Measurements from ENCODE around the gene FAM174C.

Gene FAM174C

DNA sequence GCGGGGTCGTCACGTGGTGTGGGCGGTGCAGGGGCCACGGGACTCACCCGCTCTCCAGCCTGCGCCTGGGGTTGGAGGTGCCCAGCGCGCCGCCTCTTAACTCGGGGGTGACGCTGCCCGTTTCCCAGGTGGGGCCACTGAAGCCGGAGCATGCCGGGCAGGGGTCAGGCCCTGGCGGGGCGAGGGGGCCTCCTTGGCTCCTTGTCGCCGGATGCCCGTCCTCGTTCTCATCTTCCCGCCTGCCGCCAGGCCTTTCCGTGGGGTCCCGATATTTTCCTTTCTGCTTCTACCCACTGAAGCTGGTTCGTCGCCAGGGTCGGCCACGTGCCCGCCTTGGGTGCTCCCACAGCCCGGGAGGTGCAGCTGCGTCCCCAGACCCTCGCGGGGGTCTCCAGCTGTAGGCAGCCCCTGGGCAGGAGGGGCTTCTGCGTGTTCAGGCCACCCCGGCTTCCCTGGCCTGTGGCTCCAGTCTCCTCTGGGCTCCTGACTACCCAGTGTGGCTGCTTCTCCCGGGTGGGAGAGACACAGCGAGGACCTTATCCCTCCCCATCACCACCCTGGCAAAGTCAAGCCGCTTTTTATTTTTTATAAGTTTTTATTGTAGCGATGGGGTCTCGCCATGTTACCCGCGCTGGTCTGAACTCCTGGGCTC is 772 bp downstream of the FAM174C start:
- no peak for DNase-seq

DNA sequence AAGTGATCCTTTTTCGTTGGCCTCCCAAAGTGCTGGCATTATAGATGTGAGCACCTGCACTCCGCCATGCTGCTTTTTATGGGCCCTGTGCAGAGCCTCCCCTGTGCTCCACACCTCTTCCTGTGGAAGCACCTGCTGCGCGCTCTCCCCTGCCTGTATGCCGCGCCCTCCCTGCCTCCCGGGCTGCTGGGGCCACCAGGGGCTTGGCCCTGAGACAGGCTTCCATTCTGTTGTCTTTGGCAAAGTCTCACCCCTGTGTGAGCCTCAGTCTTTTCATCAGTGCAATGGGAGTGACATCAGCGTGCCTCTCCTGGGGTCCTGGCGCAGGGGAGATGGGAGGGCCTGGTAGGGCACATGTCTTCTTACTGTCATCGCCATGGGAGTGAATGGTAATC is 1.3 kb downstream of the FAM174C start:
- no peak for DNase-seq

DNA sequence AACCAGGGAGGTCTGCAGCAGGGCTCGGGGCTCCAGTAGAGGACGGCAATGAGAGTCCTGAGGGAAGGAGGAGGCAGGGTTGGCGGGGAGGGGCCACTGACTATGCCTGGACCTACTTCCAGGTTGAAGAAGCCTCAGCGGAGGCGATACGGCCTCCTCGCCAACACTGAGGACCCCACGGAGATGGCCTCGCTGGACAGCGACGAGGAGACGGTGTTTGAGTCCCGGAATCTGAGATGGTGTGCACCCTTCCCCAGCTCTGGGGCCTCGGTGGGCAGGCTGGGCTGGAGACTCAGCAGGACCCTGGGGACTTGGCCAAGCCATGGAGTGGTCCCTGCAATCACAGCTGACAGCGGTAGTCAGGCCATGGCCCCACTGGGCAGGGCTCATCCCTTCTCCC is 1.7 kb downstream of the FAM174C start:
- no peak for DNase-seq

DNA sequence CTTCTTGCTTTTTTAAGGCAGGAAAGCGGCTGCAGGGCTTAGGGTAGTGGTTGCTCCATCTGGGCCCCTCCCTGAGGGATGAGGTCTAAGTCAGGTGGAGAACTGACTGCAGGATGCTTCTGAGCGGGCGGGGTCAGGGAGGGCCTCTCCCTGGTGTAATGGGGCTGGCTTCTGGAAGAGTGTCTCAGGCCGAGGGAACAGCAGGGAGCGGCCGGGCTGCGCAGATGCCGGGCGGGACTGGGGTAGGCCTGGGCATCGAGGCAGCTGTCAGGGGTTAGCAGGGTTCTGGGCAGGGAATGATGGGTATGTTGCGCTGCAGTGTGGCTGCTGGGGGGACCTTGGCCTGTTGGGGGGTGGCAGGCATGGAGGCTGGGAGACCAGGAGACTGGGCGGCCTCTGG is 2.7 kb downstream of the FAM174C start:
- DNase-seq: no peak

DNA sequence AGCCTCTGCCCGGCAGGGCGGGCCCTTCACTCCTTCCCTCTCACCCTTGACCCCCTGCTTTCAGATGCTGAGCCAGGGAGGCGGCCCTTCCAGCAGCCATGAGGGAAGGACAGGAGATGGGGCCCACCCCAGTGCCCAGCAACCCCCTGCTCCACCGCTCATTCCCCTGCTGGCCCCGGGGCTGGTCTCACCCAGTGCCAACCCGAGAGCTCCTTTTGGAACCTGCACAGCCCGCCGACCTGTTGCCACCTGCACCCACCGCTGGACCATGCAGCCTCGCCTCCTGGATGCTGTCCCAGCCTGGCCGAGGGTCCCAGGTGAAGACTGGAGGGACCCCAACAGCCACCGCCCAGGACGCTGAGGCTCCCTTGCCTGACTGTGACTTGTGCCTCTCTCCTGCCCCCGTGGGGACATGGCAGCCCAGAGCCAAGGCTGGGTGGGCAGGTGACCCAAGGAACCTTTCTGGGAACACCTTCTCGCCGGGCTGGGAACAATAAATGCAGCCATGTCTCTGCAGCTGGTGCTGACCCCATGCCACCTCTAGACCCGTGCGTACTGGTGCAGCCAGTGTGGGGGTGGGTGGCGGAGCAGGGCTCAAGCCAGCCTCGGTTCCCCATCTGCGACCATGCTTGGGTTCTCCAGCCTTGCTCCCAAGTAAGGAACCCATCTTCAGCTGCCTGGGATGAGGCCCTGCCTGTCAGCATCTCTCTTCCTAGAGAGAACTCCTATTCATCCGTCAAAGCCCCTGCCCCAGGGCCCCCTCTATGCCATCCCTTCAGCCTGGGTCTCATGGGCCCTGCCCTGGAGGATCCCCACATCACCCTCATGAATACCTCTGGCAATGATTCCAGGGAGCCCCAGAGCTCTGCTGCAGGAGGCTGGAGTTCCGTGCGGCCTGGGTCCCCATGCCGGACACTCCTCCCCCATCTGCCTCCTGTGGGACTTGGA is 3.7 kb downstream of the FAM174C start:
- DNase-seq: no peak

DNA sequence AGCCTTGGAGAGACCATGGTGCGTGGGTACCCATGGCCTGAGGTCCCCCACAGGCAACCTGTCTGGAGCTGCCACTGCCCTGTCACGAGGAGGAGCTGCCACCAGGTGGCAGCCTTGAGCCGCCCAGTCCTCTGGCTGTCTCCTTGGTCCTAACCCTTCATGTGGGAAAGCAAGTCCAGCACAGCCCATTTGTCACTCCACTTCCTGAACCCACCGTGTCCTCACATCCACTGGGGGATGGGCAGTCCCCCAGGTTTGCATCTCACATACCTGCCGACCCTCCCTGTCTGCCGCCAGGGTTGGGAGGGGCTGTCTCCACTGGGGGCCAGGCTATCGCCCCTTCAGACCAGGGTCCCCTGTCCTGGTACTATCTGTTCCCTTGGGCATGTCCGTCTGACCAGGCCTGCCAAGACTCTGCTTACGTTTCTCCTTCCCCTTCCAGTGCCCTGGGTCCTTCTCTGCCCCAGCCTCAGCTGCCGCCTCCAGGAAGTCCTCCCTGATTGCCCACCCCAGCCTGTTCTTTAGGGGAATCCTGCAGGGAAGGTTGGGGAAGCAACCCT is 4.5 kb downstream of the FAM174C start:
- peak; percentile 49 for DNase-seq

DNA sequence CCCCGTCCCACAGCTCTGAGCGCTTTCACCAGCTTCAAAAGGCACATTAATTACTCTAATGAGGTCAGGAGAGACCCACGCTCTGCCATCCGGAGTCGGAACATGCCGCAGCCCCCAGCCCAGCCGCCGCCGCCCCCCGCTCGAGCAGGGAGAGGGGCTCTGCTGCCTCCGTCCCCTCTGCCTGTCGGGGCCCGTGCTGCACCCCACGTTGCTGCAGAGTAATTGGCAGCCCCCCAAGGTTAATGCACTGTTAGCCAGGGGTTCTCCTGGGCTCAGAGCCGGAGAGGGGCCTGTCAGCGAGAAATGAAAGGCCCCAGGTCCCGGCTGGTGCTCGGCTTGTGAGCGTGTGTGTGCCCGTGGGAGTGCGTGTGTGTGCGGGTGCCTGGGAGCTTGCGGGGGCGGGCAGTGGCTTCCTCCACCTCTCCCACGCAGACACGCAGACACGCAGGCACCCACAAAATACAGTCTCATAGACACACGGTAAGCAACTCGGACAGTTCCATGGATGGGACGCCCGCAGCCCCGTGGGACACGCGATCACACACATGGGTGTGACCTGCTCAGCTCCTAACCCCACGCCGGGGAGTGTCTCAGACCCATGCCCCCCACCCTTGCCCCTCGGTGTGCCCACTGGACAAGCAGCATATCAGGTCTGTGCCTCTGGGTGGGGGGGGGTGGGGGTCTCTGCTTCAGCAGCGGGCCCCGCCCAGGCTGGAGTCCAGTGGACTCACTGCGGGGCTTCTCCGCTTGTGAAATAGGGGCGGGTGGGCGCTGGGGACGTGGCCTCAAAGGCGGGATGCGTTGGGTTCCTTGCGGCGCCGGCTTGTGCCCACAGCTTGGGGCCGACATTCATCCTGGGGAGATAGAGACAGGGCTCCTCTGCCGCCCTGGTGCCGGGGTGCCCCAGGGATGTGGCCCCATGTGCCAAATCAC is 5.6 kb downstream of the FAM174C start:
- DNase-seq: no peak

DNA sequence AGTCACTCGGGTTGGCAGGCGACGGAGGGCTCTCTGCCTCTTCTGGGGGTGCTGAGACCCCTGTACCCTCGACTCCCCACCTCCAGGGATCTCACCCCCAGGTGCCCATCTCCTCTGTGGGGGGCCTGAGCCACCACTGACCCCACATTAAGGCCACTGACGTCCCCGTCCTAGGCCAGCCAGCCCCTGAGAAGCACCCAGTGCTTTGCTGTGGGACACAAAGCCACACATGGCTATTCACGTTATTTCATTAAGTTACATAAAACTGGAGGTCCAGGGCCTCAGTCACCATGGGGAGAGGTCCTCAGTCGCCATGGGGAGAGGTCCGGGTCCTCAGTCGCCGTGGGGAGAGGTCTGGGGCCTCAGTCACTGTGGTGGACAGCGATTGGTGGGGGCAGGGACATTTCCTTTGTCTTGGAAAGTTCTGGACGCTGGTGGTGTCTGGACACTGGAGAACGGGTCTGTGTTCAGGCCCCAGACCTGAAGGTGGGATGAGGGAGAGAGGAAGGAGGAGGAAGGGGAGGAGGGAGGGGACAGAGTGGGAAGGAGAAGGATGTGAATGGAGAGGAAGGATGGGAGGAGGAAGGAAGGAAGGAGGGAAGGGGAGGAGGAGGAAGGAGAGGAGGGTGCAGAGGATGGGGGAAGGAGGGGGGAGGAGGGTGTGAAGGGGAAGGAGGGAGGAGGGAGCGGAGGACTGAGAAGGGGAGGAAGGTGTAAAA is 6.4 kb downstream of the FAM174C start:
- DNase-seq: no peak

DNA sequence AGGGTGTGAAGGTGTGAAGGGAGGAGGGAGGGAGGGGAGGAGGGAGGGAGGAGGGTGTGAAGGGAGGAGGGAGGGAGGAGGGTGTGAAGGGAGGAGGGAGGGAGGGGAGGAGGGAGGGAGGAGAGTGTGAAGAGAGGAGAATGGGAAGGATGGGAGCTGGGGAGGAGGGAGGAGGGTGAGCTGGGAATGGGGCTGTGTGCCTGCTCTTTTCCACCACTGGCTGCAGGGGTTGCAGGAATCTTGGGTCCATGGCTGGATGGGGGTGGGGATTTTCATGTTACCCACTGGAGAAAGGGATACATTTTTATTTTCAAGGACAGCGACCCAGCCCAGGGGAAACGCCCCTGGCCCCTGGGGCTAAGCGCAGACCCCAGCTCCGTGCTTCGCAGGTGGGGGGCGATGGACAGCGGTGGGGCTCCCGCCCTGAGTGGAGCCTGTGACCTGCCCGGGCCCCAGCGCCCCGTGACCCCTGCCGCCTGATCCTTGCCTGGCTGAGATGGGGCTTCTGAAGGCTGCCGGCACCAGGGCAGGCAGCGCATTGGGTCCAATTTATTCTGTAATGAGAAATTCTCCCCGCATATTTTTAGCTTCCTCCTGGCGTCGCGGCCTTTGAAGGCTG is 7.4 kb downstream of the FAM174C start:
- no peak for DNase-seq

DNA sequence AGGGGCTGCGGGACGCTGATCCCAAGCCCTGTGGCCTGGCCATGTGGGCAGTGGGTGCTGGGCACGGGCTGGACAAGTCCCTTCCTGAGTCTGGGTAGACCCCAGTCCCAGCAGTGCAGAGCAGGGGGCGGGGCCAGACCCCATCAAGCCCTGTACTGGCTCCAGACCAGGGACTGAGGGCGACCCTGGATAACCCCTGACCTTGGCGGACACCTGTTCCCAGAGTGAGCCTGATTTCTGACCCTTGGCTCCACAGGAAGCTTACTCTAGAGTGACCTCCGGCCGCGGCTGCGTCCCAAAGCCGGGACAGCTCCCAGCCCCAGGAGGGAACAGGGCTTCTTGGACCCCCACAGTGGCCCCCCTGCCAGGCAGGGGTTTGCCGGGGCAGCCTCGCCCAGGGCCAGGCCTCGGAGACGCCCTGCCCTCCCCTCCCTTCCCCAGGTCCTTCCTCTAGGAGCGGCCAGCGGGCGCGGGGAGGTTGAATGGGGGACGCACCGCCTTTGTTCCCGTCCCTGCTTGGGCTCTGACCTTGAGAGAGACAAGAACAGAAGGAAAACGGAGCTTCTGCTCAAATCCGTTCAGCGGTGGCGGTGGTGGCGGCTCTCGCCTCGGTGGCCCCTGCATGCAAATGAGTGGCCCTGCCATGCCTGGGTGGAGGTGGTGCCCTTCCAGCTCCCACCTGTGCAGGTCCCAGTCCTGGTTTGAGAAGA is 8.0 kb downstream of the FAM174C start:
- DNase-seq: no peak

DNA sequence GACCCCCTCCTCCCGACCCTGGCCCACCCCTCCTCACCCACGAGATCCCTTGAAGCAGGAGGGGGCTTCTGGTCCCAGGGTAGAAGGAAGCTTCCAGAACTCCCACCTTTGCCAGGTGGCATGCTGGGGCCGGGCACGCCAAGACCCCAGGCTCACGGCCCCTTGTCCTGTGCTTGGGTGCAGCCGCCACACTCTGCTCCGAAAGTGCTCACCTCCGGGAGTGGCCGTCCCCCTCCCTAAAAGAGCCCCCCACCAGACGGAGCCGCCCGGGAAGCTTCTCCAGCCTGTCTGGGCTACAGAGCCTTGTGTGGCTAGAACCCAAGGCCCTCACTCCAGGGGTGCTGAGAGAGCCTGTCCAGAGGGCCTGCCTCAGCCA is 8.6 kb downstream of the FAM174C start:
- DNase-seq: no peak

DNA sequence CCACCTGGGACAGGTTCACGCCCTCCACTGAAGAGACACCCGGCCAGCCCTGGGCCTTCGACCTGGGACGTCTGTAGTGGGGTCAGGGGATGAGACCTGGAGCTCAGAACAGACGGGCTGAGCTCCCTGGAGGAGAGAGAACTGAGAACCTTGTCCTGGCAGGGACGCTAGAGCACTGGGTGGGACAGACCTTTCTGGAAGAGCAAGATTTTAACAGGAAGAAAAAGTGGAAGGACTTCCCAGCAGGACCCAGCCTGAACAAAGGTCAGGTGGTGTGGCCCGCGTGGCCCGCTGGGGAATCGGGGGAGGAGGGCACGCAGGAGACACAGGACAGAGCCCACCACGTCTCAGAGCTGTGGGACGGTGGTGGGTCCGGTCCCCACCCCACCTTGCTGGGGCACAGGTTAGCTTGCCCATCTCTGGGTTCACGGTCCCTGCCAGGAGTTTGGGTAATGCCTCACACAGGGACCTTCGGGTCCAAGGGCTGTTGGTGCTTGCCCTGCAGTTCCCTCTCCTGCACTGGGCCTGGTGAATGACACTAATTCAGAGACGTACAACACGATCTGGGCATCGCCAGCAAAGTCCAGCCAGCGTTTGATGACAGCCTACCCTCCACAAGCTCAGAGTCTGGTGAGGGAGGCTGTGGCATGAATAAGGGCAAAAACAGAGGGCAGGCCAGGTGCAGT is 9.1 kb downstream of the FAM174C start:
- DNase-seq: no peak

DNA sequence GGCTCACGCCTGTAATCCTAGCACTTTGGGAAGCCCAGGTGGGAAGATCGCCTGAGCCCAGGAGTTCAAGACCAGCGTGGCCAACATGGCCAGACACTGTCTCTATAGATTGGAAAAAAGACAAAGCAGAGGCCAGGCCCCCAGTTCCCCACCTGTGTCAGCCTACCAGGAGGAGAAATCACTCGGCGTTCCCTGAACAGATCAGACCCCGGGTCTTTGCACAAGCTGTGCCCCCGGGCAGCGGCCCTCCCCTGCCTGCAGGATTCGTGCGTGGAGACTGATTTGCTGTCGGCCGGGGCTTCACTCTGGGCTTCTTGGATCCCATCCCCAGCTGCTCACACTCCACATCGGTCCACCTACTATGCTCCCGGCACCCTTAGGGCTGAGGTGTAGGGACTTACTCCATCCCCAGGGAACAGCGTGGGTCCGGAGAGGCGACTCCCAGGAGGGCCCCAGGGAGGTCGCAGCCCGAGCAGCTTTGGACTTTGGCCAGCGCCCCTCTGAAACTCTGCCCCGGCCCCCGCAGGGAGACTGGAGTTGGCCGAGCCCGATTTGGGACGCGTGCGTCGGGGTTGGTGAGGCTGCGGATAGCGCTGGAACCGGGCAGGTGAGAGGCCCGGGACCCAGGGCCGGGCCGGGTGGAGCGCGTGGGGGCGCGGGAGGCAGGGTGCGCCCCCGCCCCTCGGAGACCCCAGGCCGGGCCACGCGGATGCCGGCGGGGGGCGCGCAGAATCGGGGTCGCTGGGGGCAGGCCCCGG is 9.8 kb downstream of the FAM174C start:
- DNase-seq: no peak

DNA sequence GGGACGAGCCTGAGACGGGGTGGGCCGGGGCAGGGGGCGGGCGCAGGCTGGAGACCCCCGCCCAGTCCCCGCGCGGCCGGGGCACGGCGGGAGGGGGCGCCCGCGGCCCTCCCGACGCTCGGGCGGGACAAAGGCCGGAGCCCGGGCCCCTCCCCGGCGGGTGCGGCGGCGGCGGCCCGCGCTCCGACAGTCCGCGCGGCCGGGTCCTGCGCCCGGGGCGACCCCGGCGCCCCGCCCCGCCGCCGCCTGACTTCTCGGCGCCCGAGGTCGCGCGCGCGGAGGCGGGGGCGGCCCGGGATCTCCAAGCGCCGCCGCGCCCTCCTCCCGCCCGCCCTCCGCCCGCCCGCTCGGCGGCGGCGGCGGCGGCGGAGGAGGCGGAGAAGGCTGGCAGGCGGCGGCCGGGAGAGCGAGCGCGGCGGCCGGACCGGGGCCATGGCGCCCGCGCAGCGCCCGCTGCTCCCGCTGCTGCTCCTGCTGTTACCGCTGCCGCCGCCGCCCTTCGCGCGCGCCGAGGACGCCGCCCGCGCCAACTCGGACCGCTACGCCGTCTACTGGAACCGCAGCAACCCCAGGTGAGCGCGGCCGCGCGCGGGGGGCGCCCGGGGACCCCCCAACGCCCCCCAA is 10.5 kb downstream of the FAM174C start, which contains the start of gene EFNA2:
Gene EFNA2 (plus strand): TSS at position 137 of the 624 bp plus-strand sequence. CDS start 296 bp downstream, at position 433.
- DNase-seq: no peak

DNA sequence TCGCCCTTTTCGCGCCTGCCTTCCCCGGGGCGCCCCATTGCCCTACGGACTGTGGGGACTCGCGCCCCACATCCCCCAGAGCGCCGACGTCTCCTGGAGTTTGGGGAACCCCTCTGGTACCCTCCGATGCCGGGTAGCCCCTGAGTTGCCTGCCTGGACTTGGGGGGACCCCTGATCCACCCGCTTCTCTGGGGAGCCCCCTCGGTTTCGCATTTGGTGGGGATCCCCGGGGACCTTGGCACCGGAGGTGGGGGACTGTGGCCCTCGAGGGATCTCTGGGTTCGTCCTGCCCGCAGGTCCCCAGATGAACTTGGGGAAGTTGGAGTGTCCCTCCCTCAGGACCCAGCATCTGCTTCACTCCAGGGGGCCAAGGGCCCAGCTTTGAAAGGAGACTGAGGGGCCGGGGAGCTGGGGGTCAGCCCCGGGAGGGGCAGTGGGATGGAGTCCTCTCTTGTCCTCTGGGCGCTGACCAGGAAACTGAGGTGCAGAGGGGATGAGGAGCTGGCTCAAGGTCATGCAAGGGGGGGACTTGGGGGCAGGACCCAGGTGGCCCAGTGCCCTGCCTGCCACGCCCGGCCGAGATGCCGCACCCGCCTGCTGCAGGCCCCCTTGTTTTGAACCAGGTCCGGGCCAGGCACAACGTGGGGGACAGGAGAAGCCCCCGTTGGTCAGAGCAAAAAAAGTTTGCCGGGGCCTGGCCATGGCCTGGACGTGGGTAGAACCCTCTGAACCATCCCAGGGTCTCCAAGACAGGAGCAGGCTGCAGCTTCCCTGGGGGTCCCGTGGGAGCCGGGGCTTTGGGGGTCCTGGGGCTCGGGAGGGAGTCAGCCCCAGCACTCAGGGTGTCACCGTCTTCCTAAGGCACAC is 11.4 kb downstream of the FAM174C start:
- no peak for DNase-seq

DNA sequence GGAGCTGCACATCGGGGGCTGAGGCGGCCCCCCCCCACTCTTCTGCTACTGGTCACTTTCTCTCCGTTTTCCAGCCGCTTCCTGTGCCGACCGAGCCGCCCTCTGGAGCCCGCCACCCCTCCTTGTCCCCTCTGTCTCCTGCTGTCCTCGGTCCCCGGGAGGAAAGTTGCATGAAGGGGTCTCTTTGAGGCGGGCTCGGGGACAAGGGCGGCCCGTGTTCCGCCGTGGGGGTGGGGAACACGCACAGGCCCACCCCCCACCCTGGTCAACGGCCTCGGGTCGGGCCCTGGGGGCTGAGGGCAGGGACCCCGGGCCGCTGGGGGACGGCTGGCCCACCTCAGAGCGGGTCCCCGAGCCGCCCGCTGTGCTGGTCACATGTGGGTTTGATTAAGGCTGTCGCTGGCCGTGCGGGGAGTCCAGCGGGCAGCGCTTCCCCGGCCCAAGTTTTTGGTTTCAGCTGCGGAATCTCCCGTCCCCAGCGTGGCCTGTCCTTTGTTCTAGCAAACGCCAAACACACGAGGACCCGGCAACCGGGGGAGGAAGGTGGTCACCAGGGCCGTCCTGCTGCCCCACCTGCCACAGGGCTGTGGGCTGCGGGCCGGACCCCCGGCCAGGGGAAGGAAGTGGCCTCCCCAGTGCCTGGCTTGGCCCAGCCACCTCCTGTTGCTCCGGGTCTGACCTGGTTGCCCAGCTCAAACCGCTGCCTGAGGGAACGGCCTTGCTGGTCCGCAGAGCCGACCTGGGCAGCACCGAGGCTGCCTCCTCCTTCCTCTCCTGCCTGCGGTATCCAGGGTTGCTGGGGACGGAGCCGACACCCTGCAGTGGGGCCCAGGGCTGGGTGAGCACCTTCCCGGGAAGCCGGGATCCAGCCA is 12.3 kb downstream of the FAM174C start:
- no peak for DNase-seq

DNA sequence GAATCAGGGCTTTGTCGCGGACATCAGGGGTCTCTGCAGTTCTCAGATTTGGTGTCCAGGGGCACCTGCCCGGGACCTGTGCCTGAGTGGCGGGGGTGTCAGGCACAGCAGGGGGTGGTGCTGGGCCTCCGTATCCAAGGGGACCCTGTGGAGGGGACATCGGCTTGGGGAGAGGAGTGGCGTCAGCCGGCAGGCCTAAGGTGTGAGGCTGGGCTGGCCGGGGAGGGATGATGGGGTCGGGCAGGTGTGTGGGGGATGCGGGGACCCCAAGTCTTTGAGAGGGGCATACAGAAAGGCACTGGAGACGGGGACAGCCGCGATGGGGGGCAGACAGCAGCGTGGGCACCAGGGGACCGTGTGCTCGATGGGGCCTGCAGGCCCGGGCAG is 12.9 kb downstream of the FAM174C start:
- DNase-seq: no peak
